Hepatocyte (in vitro differentiated cells): ENCODE measurements around the gene PARP1.

ENCODE experiments used
- CTCF ChIP-seq: fragments of 200-600 bp; sonication (generic); IDR thresholded peaks from 2 replicates; pipeline ENCODE4 v1.5.1; 2016; ENCODE audit warnings: antibody characterized with exemption, mild to moderate bottlenecking; ENCODE audit not compliant: poor library complexity
- EZH2 ChIP-seq: fragments of 200-600 bp; sonication (generic); IDR thresholded peaks from 2 replicates; pipeline ENCODE4 v1.6.1; 2016; ENCODE audit warnings: antibody characterized with exemption, mild to moderate bottlenecking, borderline replicate concordance
- EZH2phosphoT487 ChIP-seq: fragments of 200-600 bp; sonication (generic); IDR thresholded peaks from one replicate; pipeline ENCODE4 v1.6.1; 2018; ENCODE audit warnings: antibody characterized with exemption, mild to moderate bottlenecking, low read depth, moderate library complexity; ENCODE audit not compliant: unreplicated experiment, severe bottlenecking

- TF ChIP-seq CTCF (no peak), EZH2 (no peak), EZH2phosphoT487 (no peak)
These were observed 83.4 kb downstream of the PARP1 start for GRCh38 chr1:226324479-226324878.
